GM21390 (cell line): ENCODE measurements around the gene AAGAB.

Source experiments
- ATAC-seq: cut with Tn5 transposase; IDR thresholded peaks from one replicate; pipeline ENCODE4 v1.9.1; 2021; ENCODE audit not compliant: unreplicated experiment

AAGAB gene

GRCh38 chr15:67212684-67213367, 41.6 kb downstream of the AAGAB start:
- no peak for ATAC-seq

GRCh38 chr15:67210555-67211168, 43.8 kb downstream of the AAGAB start:
- ATAC-seq = no peak

- ATAC-seq = no peak
These were observed 46.1 kb downstream of the AAGAB start for GRCh38 chr15:67208396-67208795.

GRCh38 chr15:67207555-67208207, 46.8 kb downstream of the AAGAB start:
- ATAC-seq = no peak

GRCh38 chr15:67202991-67203390, 51.5 kb downstream of the AAGAB start:
- no peak for ATAC-seq

- no peak for ATAC-seq
These were observed 52.4 kb downstream of the AAGAB start for GRCh38 chr15:67202091-67202490.

GRCh38 chr15:67201136-67201535, 53.3 kb downstream of the AAGAB start:
- ATAC-seq = no peak

GRCh38 chr15:67199881-67200763, 54.3 kb downstream of the AAGAB start:
- ATAC-seq = no peak

- no peak for ATAC-seq
These were observed 55.1 kb downstream of the AAGAB start for GRCh38 chr15:67199391-67199790.

- no peak for ATAC-seq
These were observed 56.2 kb downstream of the AAGAB start for GRCh38 chr15:67198157-67198754.

- ATAC-seq = no peak
These were observed 57.1 kb downstream of the AAGAB start for GRCh38 chr15:67197364-67197695.

GRCh38 chr15:67196672-67197363, 57.6 kb downstream of the AAGAB start:
- no peak for ATAC-seq

- ATAC-seq = no peak
These were observed 58.2 kb downstream of the AAGAB start for GRCh38 chr15:67196222-67196621.

GRCh38 chr15:67195305-67195704, 59.2 kb downstream of the AAGAB start:
- no peak for ATAC-seq

GRCh38 chr15:67194171-67195114, 60.0 kb downstream of the AAGAB start:
- no peak for ATAC-seq

- no peak for ATAC-seq
These were observed 61.1 kb downstream of the AAGAB start for GRCh38 chr15:67193223-67193990.

- no peak for ATAC-seq
These were observed 62.2 kb downstream of the AAGAB start for GRCh38 chr15:67192185-67192820.

- ATAC-seq = no peak
These were observed 63.6 kb downstream of the AAGAB start for GRCh38 chr15:67190813-67191212.
